CD14-positive monocyte (primary cell): ENCODE measurements around the gene PDE8A. TPM values are rescaled to one million over a fixed set of nuclear protein-coding genes. Genes with fewer than 3 reads are reported as not detected.
A peak's percentile ranks its signal among the peaks of the same experiment; 100 is the strongest.

Experiments
- DNase-seq, 3 donors: peaks; one replicate each; pipeline ENCODE4 v3.0.0-alpha.2; 2011 to 2022
- H2AFZ ChIP-seq: 2 replicates; pipeline ENCODE4 v1.6.0; 2012; ENCODE audit warnings: mild to moderate bottlenecking, low read depth, low read length, inconsistent platforms; ENCODE audit not compliant: insufficient read depth, poor library complexity, severe bottlenecking
- H3K27ac ChIP-seq, 2 donors: 1 replicate in 1 of 2; 2 replicates in 1 of 2; pipeline ENCODE4 v1.5.1; 2012 to 2013; ENCODE audit warnings: low read length in 2 of 2, control low read depth in 1 of 2, inconsistent platforms in 1 of 2, low read depth in 1 of 2, mild to moderate bottlenecking in 1 of 2
- H3K27me3 ChIP-seq, 2 donors: one replicate each; pipeline versions ENCODE4 v1.6.0 to v1.6.1; 2011 to 2013; ENCODE audit warnings: low read length in 2 of 2; ENCODE audit not compliant: control insufficient read depth in 2 of 2, insufficient read depth in 2 of 2
- H3K36me3 ChIP-seq, 2 donors: replicated peaks in 1 of 2; 1 replicate in 1 of 2; 2 replicates in 1 of 2; pipeline versions ENCODE4 v1.5.1 to v1.6.1; 2012 to 2013; ENCODE audit warnings: low read length in 2 of 2, control low read depth in 1 of 2, inconsistent platforms in 1 of 2, mild to moderate bottlenecking in 1 of 2; ENCODE audit not compliant: insufficient read depth in 2 of 2, control insufficient read depth in 1 of 2
- H3K4me1 ChIP-seq, 2 donors: 1 replicate in 1 of 2; 2 replicates in 1 of 2; pipeline versions ENCODE4 v1.5.1 to v1.6.1; 2012 to 2013; ENCODE audit warnings: low read length in 2 of 2, control low read depth in 1 of 2, inconsistent platforms in 1 of 2, mild to moderate bottlenecking in 1 of 2, moderate library complexity in 1 of 2; ENCODE audit not compliant: insufficient read depth in 2 of 2, control insufficient read depth in 1 of 2
- H3K4me2 ChIP-seq: replicated peaks from 2 replicates; pipeline ENCODE3; 2012; ENCODE audit warnings: low read length, moderate library complexity, mild to moderate bottlenecking; ENCODE audit not compliant: poor library complexity, severe bottlenecking; ENCODE audit errors: extremely low read depth
- H3K4me3 ChIP-seq, 3 experiments: fragments of 200-600 bp in 1 of 3; sonication (generic) in 1 of 3; replicated peaks in 1 of 3; 1 replicate in 2 of 3; 2 replicates in 1 of 3; pipeline ENCODE4 v1.5.1; 2011 to 2013; ENCODE audit warnings: low read length in 3 of 3, mild to moderate bottlenecking in 3 of 3, control low read depth in 2 of 3, low read depth in 2 of 3, inconsistent platforms in 1 of 3, moderate library complexity in 1 of 3
- H3K79me2 ChIP-seq: 2 replicates; pipeline ENCODE4 v1.6.0; 2012; ENCODE audit warnings: mild to moderate bottlenecking, control low read depth, inconsistent platforms, low read length, moderate library complexity; ENCODE audit not compliant: insufficient read depth
- H3K9ac ChIP-seq: 2 replicates; pipeline ENCODE4 v1.6.0; 2017; ENCODE audit warnings: low read length, mild to moderate bottlenecking; ENCODE audit not compliant: insufficient read depth, poor library complexity, severe bottlenecking
- H3K9me3 ChIP-seq, 2 donors: replicated peaks in 1 of 2; 1 replicate in 1 of 2; 2 replicates in 1 of 2; pipeline versions ENCODE4 v1.5.1 to v1.6.1; 2012 to 2013; ENCODE audit warnings: low read length in 2 of 2, control low read depth in 1 of 2; ENCODE audit not compliant: control insufficient read depth in 1 of 2, insufficient read depth in 1 of 2
- H4K20me1 ChIP-seq: 2 replicates; pipeline ENCODE4 v1.6.0; 2012; ENCODE audit warnings: mild to moderate bottlenecking, low read length, control low read depth, moderate library complexity; ENCODE audit not compliant: insufficient read depth
- H3K27ac Mint-ChIP-seq, 7 donors: one replicate each; pipeline ENCODE4 v1.8.0; 2020; ENCODE audit warnings: mild to moderate bottlenecking in 7 of 7, mixed read lengths in 7 of 7, moderate library complexity in 6 of 7, inconsistent platforms in 2 of 7
- H3K27me3 Mint-ChIP-seq, 3 donors: one replicate each; pipeline ENCODE4 v1.8.0; 2021 to 2022; ENCODE audit warnings: low read depth in 3 of 3, mild to moderate bottlenecking in 3 of 3, mixed read lengths in 3 of 3, moderate library complexity in 3 of 3, inconsistent platforms in 1 of 3
- H3K36me3 Mint-ChIP-seq, 2 donors: one replicate each; pipeline ENCODE4 v1.8.0; 2020; ENCODE audit warnings: mixed read lengths in 2 of 2, inconsistent platforms in 1 of 2, mild to moderate bottlenecking in 1 of 2
- H3K4me1 Mint-ChIP-seq: one replicate; pipeline ENCODE4 v1.8.0; 2020; ENCODE audit warnings: mild to moderate bottlenecking, mixed read lengths
- H3K4me3 Mint-ChIP-seq, 2 donors: one replicate each; pipeline ENCODE4 v1.8.0; 2020; ENCODE audit warnings: mild to moderate bottlenecking in 2 of 2, mixed read lengths in 2 of 2, moderate library complexity in 1 of 2
- H3K9me3 Mint-ChIP-seq, 7 donors: one replicate each; pipeline ENCODE4 v1.8.0; 2020 to 2022; ENCODE audit warnings: mixed read lengths in 7 of 7, mild to moderate bottlenecking in 6 of 7, moderate library complexity in 6 of 7, inconsistent platforms in 2 of 7
- WGBS: methylation state at CpG from one replicate; pipeline ENCODE4 v1.1.5; 2013; ENCODE audit warnings: missing lambda C conversion rate; ENCODE audit not compliant: insufficient coverage; 5-methylcytosine and 5-hydroxymethylcytosine counted together
- intact Hi-C, 2 donors: fragments of 100-400 bp; cut with micrococcal nuclease; formaldehyde crosslinking; loops; one replicate each; pipeline versions ENCODE4 v1.15.0 to v1.15.1; 2023
- polyA plus RNA-seq, 3 donors: library from polyadenylated mRNA; depleted of rRNA in 1 of 3; unstranded in 2 of 3; stranded (reverse) in 1 of 3; fragments of 300-500 nt in 2 of 3; fragments of >200 nt in 1 of 3; fragmentation: Illumina TruSeq in 2 of 3; gene quantifications; 1 replicate in 2 of 3; 2 replicates in 1 of 3; pipeline ENCODE4 v1.2.3, GENCODE V29; 2012 to 2021
- TF ChIP-seq, protein P1 (sequence below): fragments of 200-600 bp; IDR thresholded peaks from one replicate; pipeline ENCODE4 v1.8.0; 2022; ENCODE audit warnings: antibody characterized with exemption, mild to moderate bottlenecking

The PDE8A gene
- polyA plus RNA-seq, 3 donors, result 2.8 to 33.4 (median 4.9) TPM

DNA sequence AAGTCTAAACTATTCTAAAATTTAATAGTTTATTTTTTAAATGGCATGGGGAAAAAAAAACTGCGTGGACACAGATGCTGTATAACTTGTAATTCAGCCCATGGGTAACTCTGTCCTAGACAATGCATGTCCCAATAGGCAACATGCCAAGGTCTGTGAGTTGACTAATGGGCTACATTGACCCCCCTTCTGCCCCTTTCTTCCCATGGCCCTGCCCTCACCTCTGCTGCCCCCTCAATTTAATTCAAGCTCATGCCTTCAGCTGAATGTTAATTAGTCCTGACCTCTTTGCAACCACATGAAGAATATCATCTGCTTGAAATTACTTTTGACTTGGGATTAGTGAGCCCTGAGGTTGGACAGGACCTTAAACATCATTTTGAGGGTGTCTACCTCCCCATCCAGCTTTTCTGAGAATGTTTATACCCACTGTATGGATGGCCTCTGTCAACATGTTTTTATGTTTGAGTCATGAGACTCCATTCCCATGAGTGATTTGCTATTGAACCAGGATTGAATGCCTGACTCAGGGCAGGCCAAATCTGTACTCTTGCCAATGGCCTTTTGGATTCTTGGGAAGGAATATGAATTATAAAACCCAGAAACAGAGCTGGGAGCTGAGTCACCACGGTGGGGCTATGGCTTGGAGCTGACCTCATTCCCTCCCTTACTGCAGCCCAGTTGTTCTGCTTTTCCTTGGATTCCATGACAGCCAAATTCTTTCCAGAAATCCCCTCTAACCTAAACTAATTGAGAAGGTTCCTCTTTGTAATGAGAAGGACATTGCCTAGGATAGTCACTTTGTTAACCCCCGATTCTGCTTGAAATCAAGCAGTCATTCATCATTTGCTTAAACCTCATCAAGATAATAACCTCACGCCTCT lies 33.5 kb upstream of the PDE8A start:
- no peak overlapping the region for H3K9ac ChIP-seq
- H3K27ac ChIP-seq, result no peak overlapping the region
- Mint-ChIP-seq H3K27ac (no peak overlapping the region), H3K9me3 (no peaks in the 10 kb centered on the region), H3K4me1 (no peaks in the 10 kb centered on the region), H3K27me3 (peaks cover 0 to 7% (median 1%) of the 10 kb centered on the region in 3 donors), H3K4me3 (no peak overlapping the region), H3K36me3 (no peaks in the 10 kb centered on the region)
- no peaks in the 10 kb centered on the region for H3K9me3 ChIP-seq
- no peaks in the 10 kb centered on the region for H4K20me1 ChIP-seq
- no peaks in the 10 kb centered on the region for H3K36me3 ChIP-seq
- TF ChIP-seq, protein P1, sequence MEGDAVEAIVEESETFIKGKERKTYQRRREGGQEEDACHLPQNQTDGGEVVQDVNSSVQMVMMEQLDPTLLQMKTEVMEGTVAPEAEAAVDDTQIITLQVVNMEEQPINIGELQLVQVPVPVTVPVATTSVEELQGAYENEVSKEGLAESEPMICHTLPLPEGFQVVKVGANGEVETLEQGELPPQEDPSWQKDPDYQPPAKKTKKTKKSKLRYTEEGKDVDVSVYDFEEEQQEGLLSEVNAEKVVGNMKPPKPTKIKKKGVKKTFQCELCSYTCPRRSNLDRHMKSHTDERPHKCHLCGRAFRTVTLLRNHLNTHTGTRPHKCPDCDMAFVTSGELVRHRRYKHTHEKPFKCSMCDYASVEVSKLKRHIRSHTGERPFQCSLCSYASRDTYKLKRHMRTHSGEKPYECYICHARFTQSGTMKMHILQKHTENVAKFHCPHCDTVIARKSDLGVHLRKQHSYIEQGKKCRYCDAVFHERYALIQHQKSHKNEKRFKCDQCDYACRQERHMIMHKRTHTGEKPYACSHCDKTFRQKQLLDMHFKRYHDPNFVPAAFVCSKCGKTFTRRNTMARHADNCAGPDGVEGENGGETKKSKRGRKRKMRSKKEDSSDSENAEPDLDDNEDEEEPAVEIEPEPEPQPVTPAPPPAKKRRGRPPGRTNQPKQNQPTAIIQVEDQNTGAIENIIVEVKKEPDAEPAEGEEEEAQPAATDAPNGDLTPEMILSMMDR, result no peak
- H3K27me3 ChIP-seq, result no peaks in the 10 kb centered on the region
- 92% methylated on average over 2 of the region's 4 CpGs for WGBS
- H3K4me3 ChIP-seq, result no peak overlapping the region
- peak in 1 of 3 donors; percentile 11 for DNase-seq
- H3K4me2 ChIP-seq, result no peak overlapping the region
- H2AFZ ChIP-seq, result no peak overlapping the region
- H3K4me1 ChIP-seq, result no peaks in the 10 kb centered on the region
- H3K79me2 ChIP-seq, result no peaks in the 10 kb centered on the region
- intact Hi-C loops, result no loop called here

GRCh38 chr15:84949043-84949442 lies 32.6 kb upstream of the PDE8A start:
- no peaks in the 10 kb centered on the region for H3K9me3 Mint-ChIP-seq
- Histone ChIP-seq H3K36me3 (no peaks in the 10 kb centered on the region), H4K20me1 (no peaks in the 10 kb centered on the region), H3K4me1 (no peaks in the 10 kb centered on the region), H3K9ac (no peak overlapping the region), H3K27ac (no peak overlapping the region), H3K79me2 (no peaks in the 10 kb centered on the region), H3K4me2 (no peak overlapping the region), H3K27me3 (no peaks in the 10 kb centered on the region), H2AFZ (no peak overlapping the region), H3K4me3 (no peak overlapping the region), H3K9me3 (no peaks in the 10 kb centered on the region)
- DNase-seq, result no peak
- no peak overlapping the region for H3K4me3 Mint-ChIP-seq
- WGBS, result 93% methylated on average over 1 of the region's 2 CpGs
- TF ChIP-seq, protein P1, result no peak
- no peak overlapping the region for H3K27ac Mint-ChIP-seq
- intact Hi-C loops, result no loop called here
- no peaks in the 10 kb centered on the region for H3K4me1 Mint-ChIP-seq
- H3K27me3 Mint-ChIP-seq, result peaks cover 0 to 7% (median 1%) of the 10 kb centered on the region in 3 donors
- H3K36me3 Mint-ChIP-seq, result no peaks in the 10 kb centered on the region
